WTC11 (cell line): ENCODE results near the gene VWA5B1. TPM values are rescaled to one million over a fixed set of nuclear protein-coding genes. Genes with fewer than 3 reads are reported as not detected.

ENCODE experiments used
- ATAC-seq: fragments of 200-7000 bp; cut with Tn5 transposase; 2 replicates; pipeline ENCODE4 v1.10.0; 2021; ENCODE audit warnings: mild to moderate bottlenecking, moderate library complexity
- CTCF ChIA-PET: fragments of 300-600 bp; sonication (Branson Sonifier 250); formaldehyde crosslinking; loops from one replicate; lab custom pipeline; 2021; ENCODE audit warnings: antibody characterized with exemption; lab: Charles Lee
- POLR2A ChIA-PET: fragments of 350-600 bp; sonication (Branson Sonifier 250); formaldehyde crosslinking; loops from one replicate; lab custom pipeline; 2021; ENCODE audit warnings: antibody characterized with exemption; lab: Charles Lee
- DNase-seq: peaks from one replicate; pipeline ENCODE4 v3.0.0; 2021; ENCODE audit warnings: low spot score
- H3K27ac Mint-ChIP-seq: 2 replicates; pipeline ENCODE4 v1.8.0; 2021; ENCODE audit warnings: mixed read lengths
- H3K27me3 Mint-ChIP-seq: 2 replicates; pipeline ENCODE4 v1.8.0; 2021; ENCODE audit warnings: low read depth, mild to moderate bottlenecking, moderate library complexity, mixed read lengths
- H3K36me3 Mint-ChIP-seq: 2 replicates; pipeline ENCODE4 v1.8.0; 2021; ENCODE audit warnings: mixed read lengths
- H3K4me1 Mint-ChIP-seq: 2 replicates; pipeline ENCODE4 v1.8.0; 2022; ENCODE audit warnings: mixed read lengths
- H3K4me3 Mint-ChIP-seq: 2 replicates; pipeline ENCODE4 v1.8.0; 2021; ENCODE audit warnings: mild to moderate bottlenecking, moderate library complexity, mixed read lengths
- H3K9me3 Mint-ChIP-seq: 2 replicates; pipeline ENCODE4 v1.8.0; 2021; ENCODE audit warnings: mixed read lengths
- ATF2 ChIP-seq: sonication (generic); formaldehyde crosslinking; IDR thresholded peaks from 2 replicates; pipeline ENCODE4 v1.8.1; 2022; ENCODE audit warnings: low read depth, missing genetic modification reagents, borderline replicate concordance
- ATF3 ChIP-seq: sonication (generic); formaldehyde crosslinking; conservative IDR thresholded peaks from 2 replicates; pipeline ENCODE4 v1.8.1; 2022; ENCODE audit warnings: mild to moderate bottlenecking, missing genetic modification reagents
- CREB1 ChIP-seq: sonication (generic); formaldehyde crosslinking; IDR thresholded peaks from 2 replicates; pipeline ENCODE4 v1.8.0; 2023; ENCODE audit warnings: mild to moderate bottlenecking, missing genetic modification reagents
- E2F4 ChIP-seq: sonication (generic); formaldehyde crosslinking; IDR thresholded peaks from 2 replicates; pipeline ENCODE4 v1.8.1; 2022; ENCODE audit warnings: low read depth, mild to moderate bottlenecking, moderate library complexity, missing genetic modification reagents, borderline replicate concordance
- ELF4 ChIP-seq: sonication (generic); formaldehyde crosslinking; IDR thresholded peaks from 2 replicates; pipeline ENCODE4 v1.8.1; 2022; ENCODE audit warnings: low read depth, mild to moderate bottlenecking, moderate library complexity, missing genetic modification reagents
- RELA ChIP-seq: sonication (generic); formaldehyde crosslinking; IDR thresholded peaks from 2 replicates; pipeline ENCODE4 v1.8.1; 2022; ENCODE audit warnings: missing genetic modification reagents, mild to moderate bottlenecking, borderline replicate concordance
- SMAD3 ChIP-seq: sonication (generic); formaldehyde crosslinking; IDR thresholded peaks from 2 replicates; pipeline ENCODE4 v1.8.0; 2022; ENCODE audit warnings: missing genetic modification reagents, mild to moderate bottlenecking, borderline replicate concordance
- ZNF219 ChIP-seq: sonication (generic); formaldehyde crosslinking; IDR thresholded peaks from 2 replicates; pipeline ENCODE4 v1.8.0; 2023; ENCODE audit warnings: missing genetic modification reagents, mild to moderate bottlenecking, borderline replicate concordance
- ZNF263 ChIP-seq: sonication (generic); formaldehyde crosslinking; IDR thresholded peaks from 2 replicates; pipeline ENCODE4 v1.8.1; 2022; ENCODE audit warnings: low read depth, mild to moderate bottlenecking, moderate library complexity, missing genetic modification reagents
- ZNF281 ChIP-seq: sonication (generic); formaldehyde crosslinking; IDR thresholded peaks from 2 replicates; pipeline ENCODE4 v1.8.0; 2023; ENCODE audit warnings: mild to moderate bottlenecking, missing genetic modification reagents
- total RNA-seq: library from RNA; stranded (reverse); gene quantifications from 3 replicates; pipeline ENCODE4 v1.2.3, GENCODE V29; 2021
- TF ChIP-seq, protein P1 (sequence below): sonication (generic); formaldehyde crosslinking; IDR thresholded peaks from 2 replicates; pipeline ENCODE4 v1.8.1; 2022; ENCODE audit warnings: mild to moderate bottlenecking, missing genetic modification reagents, moderate library complexity, borderline replicate concordance

VWA5B1 gene
- total RNA-seq, 1 experiment from 2014 or later = 1.5 TPM

GRCh38 chr1:20381961-20382360 lies 91.3 kb downstream of the VWA5B1 start:
- no peak for DNase-seq
- H3K27me3 Mint-ChIP-seq = peaks cover 43% of the 10 kb centered on the region
- POLR2A ChIA-PET = no interaction called here
- no peaks in the 10 kb centered on the region for H3K9me3 Mint-ChIP-seq
- TF ChIP-seq ZNF281 = no peak
- TF ChIP-seq, all 79 proteins: peak for 0
- no peaks in the 10 kb centered on the region for H3K36me3 Mint-ChIP-seq
- ATAC-seq = no peak
- peaks cover 19% of the 10 kb centered on the region for H3K4me1 Mint-ChIP-seq
- H3K27ac Mint-ChIP-seq = no peak overlapping the region
- H3K4me3 Mint-ChIP-seq = no peak overlapping the region
- CTCF ChIA-PET = interaction anchor here (0.9 kb wide), 1 partner anchor 111 kb away, joined by 3 read pairs; no protein-coding TSS in a partner anchor

DNA sequence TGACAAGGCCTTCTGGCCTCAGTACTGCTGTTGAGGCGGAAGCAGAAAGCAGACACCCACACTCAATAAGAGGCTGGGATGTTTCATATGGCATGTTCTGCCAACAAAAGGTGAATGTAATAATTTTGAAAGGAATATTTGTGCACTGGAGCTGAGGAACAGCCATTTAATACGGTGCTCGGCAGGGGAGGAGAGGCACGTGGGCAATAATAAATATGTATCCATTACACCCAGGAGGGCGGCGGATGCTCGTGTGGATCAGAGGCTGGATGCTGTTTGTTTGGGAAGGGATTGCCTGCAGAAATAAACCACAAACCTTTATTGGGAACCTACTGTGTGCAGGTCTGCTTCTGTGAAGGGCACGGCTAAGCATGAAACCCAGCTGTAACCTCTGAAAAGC lies 92.0 kb downstream of the VWA5B1 start:
- no peaks in the 10 kb centered on the region for H3K36me3 Mint-ChIP-seq
- TF ChIP-seq RELA (CRISPR knock-in tag) = no peak
- TF ChIP-seq SMAD3 (CRISPR knock-in tag) = no peak
- TF ChIP-seq ZNF281 = no peak
- TF ChIP-seq CREB1 = no peak
- TF ChIP-seq, protein P1, sequence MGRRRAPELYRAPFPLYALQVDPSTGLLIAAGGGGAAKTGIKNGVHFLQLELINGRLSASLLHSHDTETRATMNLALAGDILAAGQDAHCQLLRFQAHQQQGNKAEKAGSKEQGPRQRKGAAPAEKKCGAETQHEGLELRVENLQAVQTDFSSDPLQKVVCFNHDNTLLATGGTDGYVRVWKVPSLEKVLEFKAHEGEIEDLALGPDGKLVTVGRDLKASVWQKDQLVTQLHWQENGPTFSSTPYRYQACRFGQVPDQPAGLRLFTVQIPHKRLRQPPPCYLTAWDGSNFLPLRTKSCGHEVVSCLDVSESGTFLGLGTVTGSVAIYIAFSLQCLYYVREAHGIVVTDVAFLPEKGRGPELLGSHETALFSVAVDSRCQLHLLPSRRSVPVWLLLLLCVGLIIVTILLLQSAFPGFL = no peak
- TF ChIP-seq, all 79 proteins: peak for 0
- ChIA-PET POLR2A (no interaction called here), CTCF (interaction anchor here (1.0 kb wide), 1 partner anchor 170 kb away, joined by 6 read pairs; no protein-coding TSS in a partner anchor)
- H3K27me3 Mint-ChIP-seq = peaks cover 44% of the 10 kb centered on the region
- peaks cover 19% of the 10 kb centered on the region for H3K4me1 Mint-ChIP-seq
- H3K4me3 Mint-ChIP-seq = no peak overlapping the region
- no peak overlapping the region for H3K27ac Mint-ChIP-seq
- no peaks in the 10 kb centered on the region for H3K9me3 Mint-ChIP-seq
- ATAC-seq (no peak), DNase-seq (no peak)

- Mint-ChIP-seq H3K4me1 (peaks cover 19% of the 10 kb centered on the region), H3K4me3 (no peak overlapping the region), H3K27me3 (peaks cover 50% of the 10 kb centered on the region), H3K36me3 (no peaks in the 10 kb centered on the region), H3K27ac (no peak overlapping the region), H3K9me3 (no peaks in the 10 kb centered on the region)
- CTCF ChIA-PET = interaction anchor here (0.9 to 1.1 kb wide), 3 partner anchors 16 to 171 kb away, joined by 3 to 6 read pairs (median 5); no protein-coding TSS in a partner anchor
- no peak for DNase-seq
- POLR2A ChIA-PET = no interaction called here
- TF ChIP-seq ZNF263 (CRISPR knock-in tag) (no peak), ZNF219 (CRISPR knock-in tag) (no peak), ATF2 (no peak), E2F4 (no peak), ELF4 (CRISPR knock-in tag) (no peak), ATF3 (no peak)
- ATAC-seq = no peak
Measured at GRCh38 chr1:20383631-20384030, 93.0 kb downstream of the VWA5B1 start.
